C4-2B (cell line): ENCODE data around the gene TTC28.

Source experiments
- CTCF ChIP-seq: fragments of 450-650 bp; conservative IDR thresholded peaks from 2 replicates; pipeline ENCODE4 v1.5.1; 2017; ENCODE audit warnings: mild to moderate bottlenecking
- ZFX ChIP-seq: fragments of 450-650 bp; IDR thresholded peaks from 2 replicates; pipeline ENCODE4 v1.6.1; 2017

GRCh38 chr22:28647216-28647615 is 32.4 kb downstream of the TTC28 start:
- no peak for TF ChIP-seq CTCF
- no peak for TF ChIP-seq ZFX
